NCI-H146 treated with DMSO at 0.1 percent for 48 hours (cell line): ENCODE results near the gene CPHXL.
A peak's percentile ranks its signal among the peaks of the same experiment; 100 is the strongest.

Source experiments
- DNase-seq: peaks from one replicate; lab custom pipeline; 2025; ENCODE audit not compliant: unreplicated experiment; lab: John Stamatoyannopoulos, UW

Gene CPHXL

GRCh38 chr16:75726390-75726789 is at the start of gene CPHXL:
Gene CPHXL, minus strand, starts transcription at chr16:75726490. Its CDS starts 48 bp downstream, at chr16:75726442.
- DNase-seq = no peak

- DNase-seq = no peak
These were observed 47.9 kb upstream of the CPHXL start for GRCh38 chr16:75774197-75774596.

GRCh38 chr16:75770051-75770450 is 43.8 kb upstream of the CPHXL start:
- no peak for DNase-seq

- peak; percentile 56 for DNase-seq
These were observed 38.0 kb upstream of the CPHXL start for GRCh38 chr16:75764154-75764768.

GRCh38 chr16:75763204-75763603 is 36.9 kb upstream of the CPHXL start:
- no peak for DNase-seq

- DNase-seq = no peak
These were observed 36.5 kb upstream of the CPHXL start for GRCh38 chr16:75762746-75763145.

GRCh38 chr16:75761108-75761507 is 34.8 kb upstream of the CPHXL start:
- no peak for DNase-seq

- DNase-seq = no peak
These were observed 33.8 kb upstream of the CPHXL start for GRCh38 chr16:75760018-75760519.

- DNase-seq = no peak
These were observed 31.9 kb upstream of the CPHXL start for GRCh38 chr16:75758215-75758614.

- DNase-seq = no peak
These were observed 27.9 kb upstream of the CPHXL start for GRCh38 chr16:75754141-75754540.

- peak; percentile 66 for DNase-seq
These were observed 24.2 kb upstream of the CPHXL start for GRCh38 chr16:75750528-75750927.

- DNase-seq = no peak
These were observed 20.1 kb upstream of the CPHXL start for GRCh38 chr16:75746359-75746758.

- no peak for DNase-seq
These were observed 19.5 kb upstream of the CPHXL start for GRCh38 chr16:75745823-75746222.

- no peak for DNase-seq
These were observed 19.0 kb upstream of the CPHXL start for GRCh38 chr16:75745242-75745641.

- no peak for DNase-seq
These were observed 16.2 kb upstream of the CPHXL start for GRCh38 chr16:75742424-75743047.

- peak; percentile 6 for DNase-seq
These were observed 7.3 kb upstream of the CPHXL start for GRCh38 chr16:75733305-75734211.

- no peak for DNase-seq
These were observed 6.6 kb upstream of the CPHXL start for GRCh38 chr16:75732871-75733270.

- DNase-seq = no peak
These were observed 931 bp upstream of the CPHXL start for GRCh38 chr16:75727221-75727620.

- no peak for DNase-seq
These were observed 7.8 kb downstream of the CPHXL start for GRCh38 chr16:75718452-75718851.

- DNase-seq = no peak
These were observed 11.6 kb downstream of the CPHXL start for GRCh38 chr16:75714661-75715060.

GRCh38 chr16:75710344-75710743 is 15.9 kb downstream of the CPHXL start:
- no peak for DNase-seq

- no peak for DNase-seq
These were observed 23.0 kb downstream of the CPHXL start for GRCh38 chr16:75703306-75703705.
